ENCODE results near the gene CCR3.

The CCR3 gene

GRCh38 chr3:46215810-46216414, 26.3 kb upstream of the CCR3 start:
- DNase-seq (ENCODE audit: extremely low spot score, insufficient read length, low read depth) (no peak), FAIRE-seq (no peak)

DNA sequence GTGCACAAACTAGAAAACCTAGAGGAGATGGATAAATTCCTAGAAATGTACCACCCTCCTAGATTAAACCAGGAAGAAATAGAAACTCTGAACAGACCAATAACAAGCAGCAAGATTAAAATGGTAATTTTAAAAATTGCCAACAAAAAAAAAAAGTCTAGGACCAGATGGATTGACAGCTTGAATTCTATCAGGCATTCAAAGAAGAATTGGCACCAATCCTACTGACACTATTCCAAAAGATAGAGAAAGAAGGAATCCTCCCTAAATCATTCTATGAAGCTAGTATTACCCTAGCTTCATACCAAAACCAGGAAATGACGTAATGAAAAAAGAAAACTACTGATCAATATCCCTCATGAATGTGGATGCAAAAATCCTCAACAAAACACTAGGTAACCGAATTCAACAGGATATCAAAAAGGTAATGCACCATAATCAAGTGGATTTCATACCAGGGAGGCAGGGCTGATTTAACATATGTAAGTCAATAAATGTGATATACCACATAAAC, 24.0 kb upstream of the CCR3 start:
- FAIRE-seq = no peak

DNA sequence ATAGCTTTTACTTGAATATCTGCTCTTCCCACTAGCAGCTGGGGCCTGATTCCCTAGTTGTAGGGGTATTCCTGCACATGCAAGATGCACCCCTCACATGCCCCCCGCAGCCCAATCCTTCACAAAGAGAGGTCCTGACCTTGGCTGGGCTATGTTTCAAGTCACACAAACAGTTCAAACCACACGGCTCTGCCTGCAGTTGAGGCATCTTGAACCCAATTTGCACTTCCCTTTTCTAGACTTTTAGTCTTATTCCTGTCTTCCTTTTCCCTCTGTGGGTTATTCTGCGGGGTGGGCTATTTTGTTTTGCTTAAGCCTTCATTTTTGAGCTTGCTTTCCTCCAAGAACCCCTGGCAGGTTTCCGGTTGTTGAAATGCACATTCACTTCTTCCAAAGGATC, 20.9 kb upstream of the CCR3 start:
- FAIRE-seq = no peak

More for the DNA sequence above, 24.0 kb upstream of the CCR3 start:
- no peak for DNase-seq (ENCODE audit: extremely low spot score, insufficient read length, low read depth)

GRCh38 chr3:46221938-46222337, 20.3 kb upstream of the CCR3 start:
- FAIRE-seq = no peak

More for the DNA sequence above, 20.9 kb upstream of the CCR3 start:
- no peak for DNase-seq (ENCODE audit: extremely low spot score, insufficient read length, low read depth)

GRCh38 chr3:46222435-46223161, 19.7 kb upstream of the CCR3 start:
- FAIRE-seq = no peak

More at GRCh38 chr3:46221938-46222337, 20.3 kb upstream of the CCR3 start:
- DNase-seq (ENCODE audit: extremely low spot score, insufficient read length, low read depth) = no peak

GRCh38 chr3:46228260-46229242, 13.7 kb upstream of the CCR3 start:
- FAIRE-seq = no peak

More at GRCh38 chr3:46222435-46223161, 19.7 kb upstream of the CCR3 start:
- DNase-seq (ENCODE audit: extremely low spot score, insufficient read length, low read depth) = no peak

DNA sequence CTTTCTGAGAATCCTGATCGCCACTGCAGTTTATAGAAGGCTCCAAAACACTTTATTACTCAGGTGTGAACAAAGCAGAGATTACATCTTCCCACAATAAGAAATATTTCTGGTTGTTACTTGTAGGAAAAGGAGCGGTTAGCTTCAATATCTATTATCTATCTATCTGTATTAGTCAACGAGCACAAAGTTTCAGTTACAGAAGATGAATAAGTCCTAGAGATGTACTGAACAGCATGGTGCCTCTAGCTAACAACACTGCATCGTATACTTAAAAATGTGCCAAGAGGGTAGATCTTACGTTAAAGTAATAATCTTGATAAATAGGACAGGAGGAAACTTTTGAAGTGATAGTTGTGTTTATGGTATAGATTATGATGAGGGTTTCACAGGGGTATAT, 10.9 kb upstream of the CCR3 start:
- no peak for DNase-seq (ENCODE audit: extremely low spot score, insufficient read length, low read depth)
- FAIRE-seq = no peak

More at GRCh38 chr3:46228260-46229242, 13.7 kb upstream of the CCR3 start:
- no peak for DNase-seq (ENCODE audit: extremely low spot score, insufficient read length, low read depth)

- DNase-seq (ENCODE audit: extremely low spot score, insufficient read length, low read depth) (no peak), FAIRE-seq (no peak)
Observed at GRCh38 chr3:46233194-46233593, 9.1 kb upstream of the CCR3 start.

- DNase-seq (ENCODE audit: extremely low spot score, insufficient read length, low read depth) (no peak), FAIRE-seq (no peak)
Observed at GRCh38 chr3:46235425-46235824, 6.8 kb upstream of the CCR3 start.

DNA sequence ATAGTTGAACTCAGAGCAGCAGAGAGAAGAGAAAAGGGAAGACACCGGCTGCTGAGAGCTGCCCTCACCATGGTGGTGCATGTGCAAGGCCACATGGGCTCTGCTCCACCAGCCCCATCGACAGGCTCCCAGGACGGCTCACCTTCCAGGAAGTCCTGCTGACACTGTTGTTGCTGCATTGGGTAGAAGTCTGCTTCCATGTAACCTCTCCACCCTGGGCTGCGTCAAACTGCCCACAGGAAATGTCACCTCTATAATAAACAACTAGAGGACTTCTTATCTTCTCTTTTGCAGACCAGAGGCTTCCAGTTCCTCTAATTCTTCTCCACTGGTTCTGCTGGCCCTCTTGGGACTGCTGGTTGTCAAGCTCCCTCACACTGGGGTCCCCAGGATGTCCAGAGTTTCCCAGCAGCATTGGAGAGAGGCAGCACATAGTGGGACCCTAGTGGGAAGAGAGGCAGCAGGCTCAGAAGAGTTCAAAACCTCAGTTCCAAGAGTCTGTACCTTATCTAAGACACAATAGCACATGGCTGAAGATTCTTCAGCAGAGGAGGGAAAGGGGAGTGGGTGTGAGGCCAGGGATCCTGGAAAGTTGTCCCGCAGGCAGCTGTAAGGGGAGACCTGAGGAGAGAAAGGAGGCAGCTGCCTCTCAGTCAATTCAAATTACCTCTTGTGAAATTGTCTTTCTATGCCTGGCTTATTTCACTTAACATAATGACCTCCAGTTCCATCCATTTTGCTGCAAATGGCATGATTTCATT, 5.8 kb upstream of the CCR3 start:
- FAIRE-seq (peak; percentile 36), DNase-seq (ENCODE audit: extremely low spot score, insufficient read length, low read depth) (no peak)

GRCh38 chr3:46238386-46238785, 3.9 kb upstream of the CCR3 start:
- DNase-seq (ENCODE audit: extremely low spot score, insufficient read length, low read depth) (no peak), FAIRE-seq (no peak)

DNA sequence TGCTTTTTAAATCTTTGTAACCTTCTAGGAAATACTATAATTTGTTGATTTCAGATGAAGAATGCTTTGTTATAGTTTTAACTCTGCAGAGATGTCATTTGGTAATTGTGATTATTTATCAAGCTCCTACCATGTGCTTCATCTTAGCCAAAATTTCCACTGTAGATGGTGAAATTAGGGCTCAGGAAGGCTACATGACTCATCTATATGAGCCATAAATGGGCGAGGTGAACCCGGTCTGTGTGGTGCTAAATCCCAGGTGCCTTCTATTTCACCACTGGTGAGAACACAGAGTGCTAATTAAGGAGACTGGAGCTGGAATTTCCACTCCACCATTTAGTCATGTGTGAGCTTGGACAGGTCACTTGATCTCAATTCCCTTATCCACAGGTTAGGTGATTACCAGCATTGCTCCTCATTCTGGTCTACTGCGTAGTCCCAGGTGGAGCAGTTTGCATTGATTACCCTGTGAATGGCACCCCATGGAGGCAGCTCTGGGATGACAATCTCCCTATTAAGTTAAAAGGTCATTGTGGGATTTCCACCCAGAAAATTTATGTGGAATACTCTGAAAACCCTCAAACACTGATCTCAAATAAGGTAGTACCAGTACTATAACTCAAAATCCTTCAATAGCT, 2.8 kb upstream of the CCR3 start:
- no peak for DNase-seq (ENCODE audit: extremely low spot score, insufficient read length, low read depth)
- FAIRE-seq = no peak

GRCh38 chr3:46239952-46240351, 2.3 kb upstream of the CCR3 start:
- no peak for FAIRE-seq
- no peak for DNase-seq (ENCODE audit: extremely low spot score, insufficient read length, low read depth)

GRCh38 chr3:46243560-46243959, 1.3 kb downstream of the CCR3 start:
- no peak for FAIRE-seq

GRCh38 chr3:46245146-46245545, 2.9 kb downstream of the CCR3 start:
- no peak for FAIRE-seq

More at GRCh38 chr3:46243560-46243959, 1.3 kb downstream of the CCR3 start:
- no peak for DNase-seq (ENCODE audit: extremely low spot score, insufficient read length, low read depth)

DNA sequence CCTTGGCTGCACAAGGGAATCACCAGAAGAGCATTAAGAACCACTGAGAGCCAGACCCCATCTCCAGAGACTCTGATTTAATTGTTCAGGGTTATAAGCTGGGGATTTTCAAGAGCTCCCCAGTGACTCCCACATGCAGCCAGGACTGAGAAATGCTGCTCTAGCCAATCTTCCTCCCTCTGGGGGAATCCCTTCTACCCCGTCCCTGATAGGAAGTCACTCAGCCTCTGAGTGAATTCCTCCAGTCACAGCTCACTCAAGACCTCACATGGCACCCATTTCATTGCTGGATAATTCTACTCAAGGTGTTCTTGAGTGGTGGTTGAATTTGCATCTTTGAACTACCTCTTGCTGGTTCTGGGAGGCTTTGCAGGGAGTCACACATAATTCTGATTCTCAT, 10.7 kb downstream of the CCR3 start:
- no peak for DNase-seq (ENCODE audit: extremely low spot score, insufficient read length, low read depth)
- FAIRE-seq = no peak

More at GRCh38 chr3:46245146-46245545, 2.9 kb downstream of the CCR3 start:
- no peak for DNase-seq (ENCODE audit: extremely low spot score, insufficient read length, low read depth)

- DNase-seq (ENCODE audit: extremely low spot score, insufficient read length, low read depth) (no peak), FAIRE-seq (no peak)
Observed at GRCh38 chr3:46258525-46258924, 16.3 kb downstream of the CCR3 start.

- DNase-seq (ENCODE audit: extremely low spot score, insufficient read length, low read depth) = no peak
- FAIRE-seq = no peak
Observed at GRCh38 chr3:46261926-46262594, 19.8 kb downstream of the CCR3 start.

- FAIRE-seq (no peak), DNase-seq (ENCODE audit: extremely low spot score, insufficient read length, low read depth) (no peak)
Observed at GRCh38 chr3:46264002-46264401, 21.7 kb downstream of the CCR3 start.
